ENCODE data around the gene FAM234A.

The FAM234A gene

DNA sequence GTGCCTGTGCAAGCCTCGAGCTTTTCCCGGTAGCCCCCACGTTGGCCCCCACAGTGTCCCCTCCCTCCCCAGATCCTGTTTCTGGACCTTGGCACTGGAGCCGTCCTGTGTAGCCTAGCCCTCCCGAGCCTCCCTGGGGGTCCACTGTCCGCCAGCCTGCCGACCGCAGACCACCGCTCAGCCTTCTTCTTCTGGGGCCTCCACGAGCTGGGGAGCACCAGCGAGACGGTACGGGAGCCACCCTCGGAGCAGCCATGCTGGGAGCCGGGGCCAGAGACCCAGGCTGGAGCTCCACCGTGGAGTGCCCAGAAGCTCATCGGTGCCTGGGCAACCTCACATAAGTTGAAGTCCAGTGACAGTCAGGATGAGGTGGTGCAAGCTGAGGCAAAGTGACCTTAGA lies 29.3 kb downstream of the FAM234A start:
- Histone ChIP-seq H3K79me2 (ENCODE audit: control insufficient read depth, insufficient read depth, low read length, poor library complexity) (no peaks in the 10 kb centered on the region), H3K27me3 (ENCODE audit: insufficient read depth, low read length) (no peaks in the 10 kb centered on the region), H3K36me3 (ENCODE audit: control insufficient read depth in 1 of 2, insufficient read depth in 2 of 2, low read length in 2 of 2) (peaks cover 47 to 50% of the 10 kb centered on the region in 2 experiments)

DNA sequence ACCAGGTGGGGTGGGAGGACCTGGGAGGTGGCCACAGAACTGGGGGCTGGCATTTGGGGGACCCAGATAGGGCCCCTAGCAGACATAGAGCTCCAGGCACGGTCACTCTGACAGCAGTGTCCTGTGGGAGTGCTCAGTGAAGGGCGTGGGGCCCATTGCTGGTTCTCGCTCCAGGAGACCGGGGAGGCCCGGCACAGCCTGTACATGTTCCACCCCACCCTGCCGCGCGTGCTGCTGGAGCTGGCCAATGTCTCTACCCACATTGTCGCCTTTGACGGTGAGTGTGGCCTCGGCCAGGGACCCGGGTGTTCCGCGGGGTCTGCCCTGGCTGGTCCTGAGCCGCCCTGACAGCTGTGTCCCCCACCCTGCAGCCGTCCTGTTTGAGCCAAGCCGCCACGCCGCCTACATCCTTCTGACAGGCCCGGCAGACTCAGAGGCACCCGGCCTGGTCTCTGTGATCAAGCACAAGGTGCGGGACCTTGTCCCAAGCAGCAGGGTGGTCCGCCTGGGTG lies 29.9 kb downstream of the FAM234A start:
- no peak overlapping the region for H4K91ac ChIP-seq (ENCODE audit: low read depth, low read length)
- no peak overlapping the region for H2AFZ ChIP-seq (ENCODE audit: insufficient read depth, low read length, poor library complexity)
- no peak overlapping the region for H2AK5ac ChIP-seq (ENCODE audit: low read length)
- WGBS (ENCODE audit: extremely low coverage, insufficient coverage, insufficient read length) = no CpG with 5 or more reads among the region's 23 CpGs
- H3K4me1 ChIP-seq (ENCODE audit: control insufficient read depth in 1 of 2, insufficient read depth in 2 of 2, low read length in 2 of 2) = no peaks in the 10 kb centered on the region
- no peak overlapping the region for H2BK12ac ChIP-seq (ENCODE audit: low read length)
- no peak overlapping the region for H3K4me2 ChIP-seq (ENCODE audit: low read length)
- no peak overlapping the region for H2BK5ac ChIP-seq (ENCODE audit: low read depth, low read length, poor library complexity)
- no peak overlapping the region for H3K23ac ChIP-seq (ENCODE audit: low read length)
- DNase-seq = no peak
- no peak overlapping the region for H3K18ac ChIP-seq (ENCODE audit: low read length)
- H3K14ac ChIP-seq (ENCODE audit: low read length) = no peak overlapping the region
- no peaks in the 10 kb centered on the region for H3K79me1 ChIP-seq (ENCODE audit: low read length)
- no peak overlapping the region for H4K12ac ChIP-seq (ENCODE audit: low read depth, low read length)
- no peaks in the 10 kb centered on the region for H3K27me3 ChIP-seq (ENCODE audit: insufficient read depth, low read length)
- H3K79me2 ChIP-seq (ENCODE audit: control insufficient read depth, insufficient read depth, low read length, poor library complexity) = no peaks in the 10 kb centered on the region
- peaks cover 47 to 50% of the 10 kb centered on the region in 2 experiments for H3K36me3 ChIP-seq (ENCODE audit: control insufficient read depth in 1 of 2, insufficient read depth in 2 of 2, low read length in 2 of 2)
- H3K9ac ChIP-seq (ENCODE audit: low read length) = no peak overlapping the region
- no peak overlapping the region for H2BK120ac ChIP-seq (ENCODE audit: insufficient read depth, low read length, poor library complexity)
- H4K8ac ChIP-seq (ENCODE audit: low read depth, low read length) = no peak overlapping the region
- H3K9me3 ChIP-seq (ENCODE audit: insufficient read depth, low read depth, low read length) = peaks cover 9% of the 10 kb centered on the region
- no peak overlapping the region for H3K4ac ChIP-seq (ENCODE audit: low read depth, low read length)
- H3K4me3 ChIP-seq (ENCODE audit: low read depth, low read length) = no peak overlapping the region
- no peak overlapping the region for H3K27ac ChIP-seq (ENCODE audit: low read depth, low read length)

More for the DNA sequence above, 29.3 kb downstream of the FAM234A start:
- no CpG with 5 or more reads among the region's 17 CpGs for WGBS (ENCODE audit: extremely low coverage, insufficient coverage, insufficient read length)
- Histone ChIP-seq H3K79me1 (ENCODE audit: low read length) (no peaks in the 10 kb centered on the region), H3K4me1 (ENCODE audit: control insufficient read depth in 1 of 2, insufficient read depth in 2 of 2, low read length in 2 of 2) (no peaks in the 10 kb centered on the region), H3K4me3 (ENCODE audit: low read depth, low read length) (no peak overlapping the region), H4K8ac (ENCODE audit: low read depth, low read length) (no peak overlapping the region), H3K4ac (ENCODE audit: low read depth, low read length) (no peak overlapping the region), H3K18ac (ENCODE audit: low read length) (no peak overlapping the region), H3K27ac (ENCODE audit: low read depth, low read length) (no peak overlapping the region), H3K4me2 (ENCODE audit: low read length) (no peak overlapping the region), H2BK5ac (ENCODE audit: low read depth, low read length, poor library complexity) (no peak overlapping the region), H4K12ac (ENCODE audit: low read depth, low read length) (no peak overlapping the region), H2BK120ac (ENCODE audit: insufficient read depth, low read length, poor library complexity) (no peak overlapping the region), H2AFZ (ENCODE audit: insufficient read depth, low read length, poor library complexity) (no peak overlapping the region), H3K14ac (ENCODE audit: low read length) (no peak overlapping the region), H3K9me3 (ENCODE audit: insufficient read depth, low read depth, low read length) (peaks cover 9% of the 10 kb centered on the region), H4K91ac (ENCODE audit: low read depth, low read length) (no peak overlapping the region), H3K23ac (ENCODE audit: low read length) (no peak overlapping the region), H2AK5ac (ENCODE audit: low read length) (no peak overlapping the region), H3K9ac (ENCODE audit: low read length) (no peak overlapping the region), H2BK12ac (ENCODE audit: low read length) (no peak overlapping the region)
- no peak for DNase-seq

DNA sequence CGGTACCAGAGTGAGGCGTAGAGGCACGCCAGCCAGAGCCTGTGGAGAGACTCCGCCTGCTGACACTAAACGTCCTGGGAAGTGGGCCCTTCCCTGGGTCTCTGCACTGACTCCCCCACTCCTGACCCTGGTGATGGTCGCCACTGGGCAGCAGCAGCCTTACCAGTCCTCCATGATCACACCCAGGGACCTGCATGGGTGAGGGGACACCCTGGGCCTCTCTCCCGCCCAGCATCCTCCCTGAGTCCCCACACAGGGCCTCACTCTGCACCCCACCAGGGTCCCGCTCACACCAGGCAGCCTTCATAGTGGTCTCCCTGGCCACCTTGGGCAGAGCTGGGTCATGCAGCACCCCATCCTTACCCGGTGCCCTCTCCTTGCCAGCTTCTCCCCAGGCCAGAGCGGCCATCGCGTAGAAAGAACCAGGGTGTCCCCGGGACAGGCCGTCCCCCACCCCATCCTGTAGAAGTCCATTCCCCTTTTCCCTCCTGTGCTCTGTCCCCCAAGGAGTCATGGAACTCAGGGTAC lies 30.4 kb downstream of the FAM234A start:
- Histone ChIP-seq H4K8ac (ENCODE audit: low read depth, low read length) (no peak overlapping the region), H3K14ac (ENCODE audit: low read length) (no peak overlapping the region), H3K23ac (ENCODE audit: low read length) (no peak overlapping the region), H3K4me2 (ENCODE audit: low read length) (no peak overlapping the region), H3K36me3 (ENCODE audit: control insufficient read depth in 1 of 2, insufficient read depth in 2 of 2, low read length in 2 of 2) (peaks cover 43 to 44% of the 10 kb centered on the region in 2 experiments), H3K4me1 (ENCODE audit: control insufficient read depth in 1 of 2, insufficient read depth in 2 of 2, low read length in 2 of 2) (no peaks in the 10 kb centered on the region), H2AK5ac (ENCODE audit: low read length) (no peak overlapping the region), H4K91ac (ENCODE audit: low read depth, low read length) (no peak overlapping the region), H3K9ac (ENCODE audit: low read length) (no peak overlapping the region), H3K9me3 (ENCODE audit: insufficient read depth, low read depth, low read length) (peaks cover 9% of the 10 kb centered on the region), H3K27me3 (ENCODE audit: insufficient read depth, low read length) (no peaks in the 10 kb centered on the region), H3K18ac (ENCODE audit: low read length) (no peak overlapping the region), H4K12ac (ENCODE audit: low read depth, low read length) (no peak overlapping the region), H2BK5ac (ENCODE audit: low read depth, low read length, poor library complexity) (no peak overlapping the region), H3K79me2 (ENCODE audit: control insufficient read depth, insufficient read depth, low read length, poor library complexity) (no peaks in the 10 kb centered on the region), H3K79me1 (ENCODE audit: low read length) (no peaks in the 10 kb centered on the region), H2BK120ac (ENCODE audit: insufficient read depth, low read length, poor library complexity) (no peak overlapping the region), H3K4me3 (ENCODE audit: low read depth, low read length) (no peak overlapping the region), H2BK12ac (ENCODE audit: low read length) (no peak overlapping the region), H2AFZ (ENCODE audit: insufficient read depth, low read length, poor library complexity) (no peak overlapping the region), H3K4ac (ENCODE audit: low read depth, low read length) (no peak overlapping the region), H3K27ac (ENCODE audit: low read depth, low read length) (no peak overlapping the region)
- no peak for DNase-seq
- no CpG with 5 or more reads among the region's 14 CpGs for WGBS (ENCODE audit: extremely low coverage, insufficient coverage, insufficient read length)

DNA sequence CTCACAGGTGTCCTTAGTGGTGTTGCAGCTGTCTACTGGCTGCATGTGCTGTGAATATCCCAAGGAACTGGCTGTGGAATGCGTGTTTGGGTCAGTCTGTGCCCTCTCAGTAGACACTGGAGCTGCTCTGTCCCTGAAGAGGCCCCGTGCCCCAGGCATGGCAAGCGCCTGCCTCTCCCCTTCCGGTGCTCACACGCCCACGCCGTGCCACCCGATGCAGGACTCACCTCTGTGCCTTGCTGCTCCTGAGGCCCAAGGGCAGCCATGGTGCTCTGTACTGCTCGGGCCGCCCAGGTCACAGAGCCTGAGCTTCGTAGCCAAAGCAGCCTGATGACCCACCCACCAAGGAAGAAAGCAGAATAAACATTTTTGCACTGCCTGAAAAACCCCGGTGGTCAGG lies 31.1 kb downstream of the FAM234A start:
- no peak overlapping the region for H4K91ac ChIP-seq (ENCODE audit: low read depth, low read length)
- H2BK12ac ChIP-seq (ENCODE audit: low read length) = no peak overlapping the region
- no peak overlapping the region for H3K4ac ChIP-seq (ENCODE audit: low read depth, low read length)
- no peak overlapping the region for H3K23ac ChIP-seq (ENCODE audit: low read length)
- no peaks in the 10 kb centered on the region for H3K4me1 ChIP-seq (ENCODE audit: control insufficient read depth in 1 of 2, insufficient read depth in 2 of 2, low read length in 2 of 2)
- H3K79me2 ChIP-seq (ENCODE audit: control insufficient read depth, insufficient read depth, low read length, poor library complexity) = no peaks in the 10 kb centered on the region
- no peak overlapping the region for H3K9ac ChIP-seq (ENCODE audit: low read length)
- H4K8ac ChIP-seq (ENCODE audit: low read depth, low read length) = no peak overlapping the region
- no peaks in the 10 kb centered on the region for H3K79me1 ChIP-seq (ENCODE audit: low read length)
- H3K9me3 ChIP-seq (ENCODE audit: insufficient read depth, low read depth, low read length) = peaks cover 9% of the 10 kb centered on the region
- H2BK5ac ChIP-seq (ENCODE audit: low read depth, low read length, poor library complexity) = no peak overlapping the region
- H3K27me3 ChIP-seq (ENCODE audit: insufficient read depth, low read length) = no peaks in the 10 kb centered on the region
- no peak overlapping the region for H3K4me2 ChIP-seq (ENCODE audit: low read length)
- peaks cover 38 to 40% of the 10 kb centered on the region in 2 experiments for H3K36me3 ChIP-seq (ENCODE audit: control insufficient read depth in 1 of 2, insufficient read depth in 2 of 2, low read length in 2 of 2)
- H3K18ac ChIP-seq (ENCODE audit: low read length) = no peak overlapping the region
- no peak overlapping the region for H3K4me3 ChIP-seq (ENCODE audit: low read depth, low read length)
- H2AK5ac ChIP-seq (ENCODE audit: low read length) = no peak overlapping the region
- DNase-seq = no peak
- H3K14ac ChIP-seq (ENCODE audit: low read length) = no peak overlapping the region
- H2AFZ ChIP-seq (ENCODE audit: insufficient read depth, low read length, poor library complexity) = no peak overlapping the region
- no peak overlapping the region for H3K27ac ChIP-seq (ENCODE audit: low read depth, low read length)
- no CpG with 5 or more reads among the region's 12 CpGs for WGBS (ENCODE audit: extremely low coverage, insufficient coverage, insufficient read length)
- no peak overlapping the region for H4K12ac ChIP-seq (ENCODE audit: low read depth, low read length)
- no peak overlapping the region for H2BK120ac ChIP-seq (ENCODE audit: insufficient read depth, low read length, poor library complexity)
